GM19099 (cell line): ENCODE data around the gene BICDL1.

Source experiments
- POLR2A ChIP-seq: IDR thresholded peaks from 3 replicates; pipeline ENCODE4 v1.6.1; 2011; ENCODE audit warnings: low read depth; ENCODE audit not compliant: insufficient read length; ENCODE audit errors: extremely low read depth

The BICDL1 gene

GRCh38 chr12:119988472-119989360 is at the start of gene BICDL1:
TSS of gene BICDL1 (plus strand) at chr12:119989236. CDS start at chr12:119989869, 633 bp downstream.
- peak; percentile 67 for TF ChIP-seq POLR2A

- no peak for TF ChIP-seq POLR2A
These were observed 48.1 kb upstream of the BICDL1 start for GRCh38 chr12:119940897-119941296.

- no peak for TF ChIP-seq POLR2A
These were observed 46.6 kb upstream of the BICDL1 start for GRCh38 chr12:119942386-119942785.

- no peak for TF ChIP-seq POLR2A
These were observed 42.8 kb upstream of the BICDL1 start for GRCh38 chr12:119946213-119946612.

- no peak for TF ChIP-seq POLR2A
These were observed 39.9 kb upstream of the BICDL1 start for GRCh38 chr12:119949145-119949544.

- TF ChIP-seq POLR2A: no peak
These were observed 39.4 kb upstream of the BICDL1 start for GRCh38 chr12:119949594-119949993.

GRCh38 chr12:119956047-119956446 is 33.0 kb upstream of the BICDL1 start:
- no peak for TF ChIP-seq POLR2A

GRCh38 chr12:119957135-119957534 is 31.9 kb upstream of the BICDL1 start:
- no peak for TF ChIP-seq POLR2A

GRCh38 chr12:119959435-119959834 is 29.6 kb upstream of the BICDL1 start:
- TF ChIP-seq POLR2A: no peak

GRCh38 chr12:119964123-119964522 is 24.9 kb upstream of the BICDL1 start:
- no peak for TF ChIP-seq POLR2A

- no peak for TF ChIP-seq POLR2A
These were observed 24.1 kb upstream of the BICDL1 start for GRCh38 chr12:119964929-119965328.

GRCh38 chr12:119980242-119980641 is 8.8 kb upstream of the BICDL1 start:
- TF ChIP-seq POLR2A: no peak

GRCh38 chr12:119989361-119989730 is 310 bp downstream of the BICDL1 start:
- TF ChIP-seq POLR2A: no peak

GRCh38 chr12:119989731-119990381 is 820 bp downstream of the BICDL1 start:
- TF ChIP-seq POLR2A: no peak

GRCh38 chr12:119990382-119990874 is 1.4 kb downstream of the BICDL1 start:
- no peak for TF ChIP-seq POLR2A

GRCh38 chr12:119992129-119992705 is 3.2 kb downstream of the BICDL1 start:
- TF ChIP-seq POLR2A: no peak

GRCh38 chr12:119994892-119995658 is 6.0 kb downstream of the BICDL1 start:
- no peak for TF ChIP-seq POLR2A
